ENCODE results near the gene LIMCH1. TPM values are rescaled to one million over a fixed set of nuclear protein-coding genes. Genes with fewer than 3 reads are reported as not detected.

The LIMCH1 gene
- total and polyA plus RNA-seq, 2 of the 8 experiments (the other 6 are each of a cell fraction or from before 2014, with no cell fraction given) = 2.7 to 3.0 TPM

GRCh38 chr4:41727861-41728572 lies 190.1 kb downstream of the LIMCH1 start:
- Histone ChIP-seq H3K79me1 (ENCODE audit: low read depth, low read length) (no peaks in the 10 kb centered on the region), H3K27me3 (replicated peaks in 1 of 4; ENCODE audit: control insufficient read depth in 3 of 4, extremely low read depth in 1 of 4, insufficient read depth in 3 of 4, low read length in 3 of 4) (peaks cover 0 to 2% (median 0%) of the 10 kb centered on the region in 4 experiments; a peak in 4 of 7 replicates), H3K4me2 (ENCODE audit: insufficient read depth in 1 of 2, low read depth in 2 of 2, low read length in 2 of 2) (no peak overlapping the region), H3K27ac (ENCODE audit: low read depth, low read length) (no peak overlapping the region), H4K91ac (replicated peaks; ENCODE audit: insufficient read length, low read length) (no peak overlapping the region), H3K79me2 (ENCODE audit: control insufficient read depth in 1 of 2, insufficient read depth in 2 of 2, low read length in 2 of 2) (no peaks in the 10 kb centered on the region), H3K4me3 (ENCODE audit: extremely low read depth in 1 of 4, insufficient read depth in 2 of 4, low read depth in 3 of 4, low read length in 4 of 4) (no peak overlapping the region), H4K5ac (ENCODE audit: insufficient read length, low read depth, low read length) (no peak overlapping the region), H3K23ac (ENCODE audit: insufficient read length) (no peak overlapping the region), H2BK20ac (ENCODE audit: low read length) (no peak overlapping the region), H2BK12ac (ENCODE audit: low read depth, low read length) (no peak overlapping the region), H3K9me3 (ENCODE audit: insufficient read depth in 2 of 2, low read depth in 1 of 2, low read length in 1 of 2) (no peaks in the 10 kb centered on the region), H3K36me3 (ENCODE audit: control insufficient read depth in 2 of 4, insufficient read depth in 4 of 4, low read length in 3 of 4) (no peaks in the 10 kb centered on the region), H3K23me2 (ENCODE audit: low read depth, low read length) (no peaks in the 10 kb centered on the region), H3K4me1 (replicated peaks in 1 of 4; ENCODE audit: control insufficient read depth in 3 of 4, insufficient read depth in 4 of 4, low read length in 3 of 4) (no peaks in the 10 kb centered on the region), H3K14ac (ENCODE audit: insufficient read length) (no peak overlapping the region), H3K4ac (replicated peaks; ENCODE audit: insufficient read length, low read depth, low read length) (no peak overlapping the region), H2AFZ (ENCODE audit: low read length) (no peak overlapping the region), H3K9ac (replicated peaks in 1 of 4; ENCODE audit: extremely low read depth in 1 of 4, low read depth in 3 of 4, low read length in 3 of 4) (no peak overlapping the region), H3K18ac (ENCODE audit: extremely low read depth, low read length) (no peak overlapping the region), H3K56ac (replicated peaks; ENCODE audit: insufficient read length, low read depth, low read length) (no peak overlapping the region), H2BK15ac (ENCODE audit: low read length) (no peak overlapping the region), H4K20me1 (replicated peaks in 1 of 2; ENCODE audit: control insufficient read depth in 1 of 2, insufficient read depth in 2 of 2, low read length in 2 of 2) (no peaks in the 10 kb centered on the region), H4K8ac (ENCODE audit: extremely low read depth, insufficient read depth, low read length) (no peak overlapping the region), H2AK5ac (ENCODE audit: low read depth, low read length) (no peak overlapping the region), H2BK120ac (replicated peaks; ENCODE audit: low read depth, low read length) (no peak overlapping the region), H2BK5ac (ENCODE audit: low read depth, low read length) (no peak overlapping the region)
- POLR2A ChIA-PET (ENCODE audit: partially characterized antibody) = no interaction called here
- DNase-seq (ENCODE audit: low read depth in 1 of 2, low spot score in 2 of 2) = no peak
- 83% methylated on average over 4 of the region's 4 CpGs; no CpG with 5 or more reads in 1 of the 2 experiments for WGBS, 2 experiments (ENCODE audit: extremely low coverage in 1 of 2, insufficient coverage in 1 of 2, insufficient read length in 1 of 2, insufficient replicate concordance in 2 of 2, low coverage in 1 of 2, low lambda C conversion rate in 2 of 2, missing lambda C conversion rate in 1 of 2)
- CTCF ChIA-PET (ENCODE audit: partially characterized antibody) = interaction anchor here (0.9 to 7.3 kb wide), 9 partner anchors 24 to 158 kb away, joined by 3 to 58 read pairs (median 5); no protein-coding TSS in a partner anchor
- FAIRE-seq = no peak
- TF ChIP-seq JUND (IDR thresholded peaks at IDR 0.05; ENCODE audit: low read length) (no peak), KDM4A (IDR thresholded peaks at IDR 0.05; ENCODE audit: low read depth, low read length, severe bottlenecking) (no peak), BCL11A (IDR thresholded peaks at IDR 0.05; ENCODE audit: low read depth in 2 of 2, low read length in 2 of 2) (no peak), SP1 (IDR thresholded peaks at IDR 0.05; ENCODE audit: low read depth, low read length) (no peak), SIRT6 (IDR thresholded peaks at IDR 0.05; ENCODE audit: low read length) (no peak), TEAD4 (IDR thresholded peaks at IDR 0.05; ENCODE audit: low read depth, low read length) (no peak), RFX5 (IDR thresholded peaks at IDR 0.05; ENCODE audit: borderline replicate concordance, low read depth, low read length) (no peak), GTF2F1 (IDR thresholded peaks at IDR 0.05; ENCODE audit: borderline replicate concordance, low read depth, low read length) (no peak), RBBP5 (IDR thresholded peaks at IDR 0.05; ENCODE audit: borderline replicate concordance, low read depth, low read length) (no peak), SP4 (IDR thresholded peaks at IDR 0.05; ENCODE audit: low read length) (no peak), RAD21 (IDR thresholded peaks at IDR 0.05 in 1 of 2, conservative IDR thresholded peaks at IDR 0.05 in 1 of 2; ENCODE audit: low read depth in 2 of 2, low read length in 2 of 2) (no peak), BRCA1 (IDR thresholded peaks at IDR 0.05; ENCODE audit: low read depth, low read length) (no peak), HDAC6 (IDR thresholded peaks at IDR 0.05; ENCODE audit: low read depth, low read length) (no peak), CBX5 (IDR thresholded peaks at IDR 0.05; ENCODE audit: low read depth, low read length) (no peak)
